Measurements from ENCODE around the gene APAF1. TPM values are rescaled to one million over a fixed set of nuclear protein-coding genes. Genes with fewer than 3 reads are reported as not detected.

APAF1 gene
- total and polyA plus RNA-seq, 5 donors from 2014 or later = 4.9 to 28.5 (median 7.3) TPM

GRCh38 chr12:98733667-98734350 lies 88.7 kb downstream of the APAF1 start:
- Mint-ChIP-seq H3K4me3 (peak overlapping the region in 1 of 4 donors; percentile 47), H3K4me1 (peaks cover 0 to 10% (median 2%) of the 10 kb centered on the region in 4 donors), H3K9me3 (no peaks in the 10 kb centered on the region), H3K36me3 (peaks cover 39% of the 10 kb centered on the region), H3K27me3 (no peaks in the 10 kb centered on the region), H3K27ac (peak overlapping the region in 2 of 3 donors; percentile 11 to 35)
- H3K9me3 ChIP-seq (ENCODE audit: control insufficient read depth in 2 of 2, low read length in 2 of 2) = no peaks in the 10 kb centered on the region
- no peaks in the 10 kb centered on the region for H3K27me3 ChIP-seq (ENCODE audit: control insufficient read depth, insufficient read depth, low read length)
- no peak overlapping the region for H3K27ac ChIP-seq (ENCODE audit: insufficient read depth, low read length, poor library complexity, severe bottlenecking)
- DNase-seq = no peak
- H3K36me3 ChIP-seq (ENCODE audit: control insufficient read depth, insufficient read depth, low read length) = peaks cover 60% of the 10 kb centered on the region
- no peak overlapping the region for H3K4me3 ChIP-seq (ENCODE audit: low read depth, low read length)
- no peak for ATAC-seq (ENCODE audit: low read depth in 2 of 2)
- H3K4me1 ChIP-seq (ENCODE audit: control insufficient read depth, insufficient read depth, low read length, poor library complexity, severe bottlenecking) = no peaks in the 10 kb centered on the region

GRCh38 chr12:98735821-98736220 lies 90.7 kb downstream of the APAF1 start:
- H3K4me1 ChIP-seq (ENCODE audit: control insufficient read depth, insufficient read depth, low read length, poor library complexity, severe bottlenecking) = no peaks in the 10 kb centered on the region
- Mint-ChIP-seq H3K27ac (peak overlapping the region in 2 of 3 donors; percentile 20 to 47), H3K9me3 (no peaks in the 10 kb centered on the region), H3K4me1 (peaks cover 0 to 24% (median 2%) of the 10 kb centered on the region in 4 donors), H3K4me3 (no peak overlapping the region), H3K27me3 (no peaks in the 10 kb centered on the region), H3K36me3 (peaks cover 28% of the 10 kb centered on the region)
- no peaks in the 10 kb centered on the region for H3K27me3 ChIP-seq (ENCODE audit: control insufficient read depth, insufficient read depth, low read length)
- no peak for DNase-seq
- no peaks in the 10 kb centered on the region for H3K9me3 ChIP-seq (ENCODE audit: control insufficient read depth in 2 of 2, low read length in 2 of 2)
- ATAC-seq (ENCODE audit: low read depth in 2 of 2) = no peak
- peaks cover 43% of the 10 kb centered on the region for H3K36me3 ChIP-seq (ENCODE audit: control insufficient read depth, insufficient read depth, low read length)
- no peak overlapping the region for H3K27ac ChIP-seq (ENCODE audit: insufficient read depth, low read length, poor library complexity, severe bottlenecking)
- no peak overlapping the region for H3K4me3 ChIP-seq (ENCODE audit: low read depth, low read length)

GRCh38 chr12:98736352-98737321 lies 91.5 kb downstream of the APAF1 start:
- ATAC-seq (ENCODE audit: low read depth in 2 of 2) (peak in 1 of 2 donors; percentile 8), DNase-seq (no peak)
- Mint-ChIP-seq H3K4me3 (no peak overlapping the region), H3K4me1 (peaks cover 0 to 32% (median 7%) of the 10 kb centered on the region in 4 donors), H3K27ac (peak overlapping the region in 1 of 3 donors; percentile 6), H3K36me3 (peaks cover 24% of the 10 kb centered on the region), H3K9me3 (no peaks in the 10 kb centered on the region), H3K27me3 (no peaks in the 10 kb centered on the region)
- Histone ChIP-seq H3K4me3 (ENCODE audit: low read depth, low read length) (no peak overlapping the region), H3K9me3 (ENCODE audit: control insufficient read depth in 2 of 2, low read length in 2 of 2) (no peaks in the 10 kb centered on the region), H3K36me3 (ENCODE audit: control insufficient read depth, insufficient read depth, low read length) (peaks cover 36% of the 10 kb centered on the region), H3K27ac (ENCODE audit: insufficient read depth, low read length, poor library complexity, severe bottlenecking) (no peak overlapping the region), H3K4me1 (ENCODE audit: control insufficient read depth, insufficient read depth, low read length, poor library complexity, severe bottlenecking) (peaks cover 5% of the 10 kb centered on the region), H3K27me3 (ENCODE audit: control insufficient read depth, insufficient read depth, low read length) (no peaks in the 10 kb centered on the region)

- H3K4me3 ChIP-seq (ENCODE audit: low read depth, low read length) = no peak overlapping the region
- peaks cover 0 to 39% (median 10%) of the 10 kb centered on the region in 4 donors for H3K4me1 Mint-ChIP-seq
- ATAC-seq (ENCODE audit: low read depth in 2 of 2) = no peak
- no peak overlapping the region for H3K27ac ChIP-seq (ENCODE audit: insufficient read depth, low read length, poor library complexity, severe bottlenecking)
- peaks cover 8% of the 10 kb centered on the region for H3K4me1 ChIP-seq (ENCODE audit: control insufficient read depth, insufficient read depth, low read length, poor library complexity, severe bottlenecking)
- H3K9me3 Mint-ChIP-seq = no peaks in the 10 kb centered on the region
- DNase-seq = no peak
- H3K27ac Mint-ChIP-seq = no peak overlapping the region
- no peaks in the 10 kb centered on the region for H3K27me3 ChIP-seq (ENCODE audit: control insufficient read depth, insufficient read depth, low read length)
- no peaks in the 10 kb centered on the region for H3K9me3 ChIP-seq (ENCODE audit: control insufficient read depth in 2 of 2, low read length in 2 of 2)
- H3K36me3 Mint-ChIP-seq = peaks cover 19% of the 10 kb centered on the region
- peaks cover 29% of the 10 kb centered on the region for H3K36me3 ChIP-seq (ENCODE audit: control insufficient read depth, insufficient read depth, low read length)
- no peaks in the 10 kb centered on the region for H3K27me3 Mint-ChIP-seq
- no peak overlapping the region for H3K4me3 Mint-ChIP-seq
These were observed 92.2 kb downstream of the APAF1 start for GRCh38 chr12:98737322-98737712.

- peaks cover 16% of the 10 kb centered on the region for H3K36me3 Mint-ChIP-seq
- no peaks in the 10 kb centered on the region for H3K27me3 ChIP-seq (ENCODE audit: control insufficient read depth, insufficient read depth, low read length)
- H3K4me3 ChIP-seq (ENCODE audit: low read depth, low read length) = no peak overlapping the region
- peaks cover 8% of the 10 kb centered on the region for H3K4me1 ChIP-seq (ENCODE audit: control insufficient read depth, insufficient read depth, low read length, poor library complexity, severe bottlenecking)
- H3K27ac ChIP-seq (ENCODE audit: insufficient read depth, low read length, poor library complexity, severe bottlenecking) = no peak overlapping the region
- H3K4me1 Mint-ChIP-seq = peaks cover 0 to 39% (median 11%) of the 10 kb centered on the region in 4 donors
- no peak overlapping the region for H3K4me3 Mint-ChIP-seq
- no peak overlapping the region for H3K27ac Mint-ChIP-seq
- peaks cover 23% of the 10 kb centered on the region for H3K36me3 ChIP-seq (ENCODE audit: control insufficient read depth, insufficient read depth, low read length)
- no peaks in the 10 kb centered on the region for H3K27me3 Mint-ChIP-seq
- H3K9me3 ChIP-seq (ENCODE audit: control insufficient read depth in 2 of 2, low read length in 2 of 2) = no peaks in the 10 kb centered on the region
- no peak for ATAC-seq (ENCODE audit: low read depth in 2 of 2)
- no peak for DNase-seq
- H3K9me3 Mint-ChIP-seq = no peaks in the 10 kb centered on the region
These were observed 92.9 kb downstream of the APAF1 start for GRCh38 chr12:98738002-98738401.

- Histone ChIP-seq H3K4me1 (ENCODE audit: control insufficient read depth, insufficient read depth, low read length, poor library complexity, severe bottlenecking) (peaks cover 8% of the 10 kb centered on the region), H3K9me3 (ENCODE audit: control insufficient read depth in 2 of 2, low read length in 2 of 2) (no peaks in the 10 kb centered on the region), H3K4me3 (ENCODE audit: low read depth, low read length) (no peak overlapping the region), H3K27ac (ENCODE audit: insufficient read depth, low read length, poor library complexity, severe bottlenecking) (no peak overlapping the region), H3K36me3 (ENCODE audit: control insufficient read depth, insufficient read depth, low read length) (peaks cover 18% of the 10 kb centered on the region), H3K27me3 (ENCODE audit: control insufficient read depth, insufficient read depth, low read length) (no peaks in the 10 kb centered on the region)
- no peaks in the 10 kb centered on the region for H3K9me3 Mint-ChIP-seq
- peaks cover 0 to 39% (median 11%) of the 10 kb centered on the region in 4 donors for H3K4me1 Mint-ChIP-seq
- H3K27me3 Mint-ChIP-seq = no peaks in the 10 kb centered on the region
- no peak overlapping the region for H3K4me3 Mint-ChIP-seq
- ATAC-seq (ENCODE audit: low read depth in 2 of 2) (no peak), DNase-seq (no peak)
- peaks cover 14% of the 10 kb centered on the region for H3K36me3 Mint-ChIP-seq
- H3K27ac Mint-ChIP-seq = peak overlapping the region in 1 of 3 donors; percentile 21
These were observed 93.4 kb downstream of the APAF1 start for GRCh38 chr12:98738539-98738938.

GRCh38 chr12:98740751-98741150 lies 95.7 kb downstream of the APAF1 start:
- Mint-ChIP-seq H3K9me3 (no peaks in the 10 kb centered on the region), H3K27me3 (no peaks in the 10 kb centered on the region), H3K4me3 (peak overlapping the region; percentile 10 to 93 (median 52)), H3K27ac (peak overlapping the region in 2 of 3 donors; percentile 65 to 71), H3K4me1 (peaks cover 0 to 29% (median 11%) of the 10 kb centered on the region in 4 donors), H3K36me3 (peaks cover 5% of the 10 kb centered on the region)
- Histone ChIP-seq H3K27ac (ENCODE audit: insufficient read depth, low read length, poor library complexity, severe bottlenecking) (peak overlapping the region; percentile 58), H3K27me3 (ENCODE audit: control insufficient read depth, insufficient read depth, low read length) (no peaks in the 10 kb centered on the region), H3K36me3 (ENCODE audit: control insufficient read depth, insufficient read depth, low read length) (peaks cover 5% of the 10 kb centered on the region), H3K4me3 (ENCODE audit: low read depth, low read length) (no peak overlapping the region), H3K9me3 (ENCODE audit: control insufficient read depth in 2 of 2, low read length in 2 of 2) (no peaks in the 10 kb centered on the region), H3K4me1 (ENCODE audit: control insufficient read depth, insufficient read depth, low read length, poor library complexity, severe bottlenecking) (peaks cover 8% of the 10 kb centered on the region)
- ATAC-seq (ENCODE audit: low read depth in 2 of 2) (no peak), DNase-seq (no peak)
